SK-N-SH treated with all-trans-retinoic acid at 6 μM for 48 hours (cell line): Measurements from ENCODE around the gene DENR.

ENCODE experiments used
- ATAC-seq: fragments of 200-7000 bp; cut with Tn5 transposase; 3 replicates; pipeline ENCODE4 v1.9.1; 2020; ENCODE audit warnings: mild to moderate bottlenecking, moderate library complexity
- BACH2 ChIP-seq: fragments of 250-450 bp; sonication (Bioruptor Pico); IDR thresholded peaks from 2 replicates; pipeline ENCODE4 v1.9.0; 2021; ENCODE audit warnings: mild to moderate bottlenecking, borderline replicate concordance
- CREB5 ChIP-seq: fragments of 250-450 bp; sonication (Bioruptor Pico); IDR thresholded peaks from 2 replicates; pipeline ENCODE4 v1.5.1; 2020; ENCODE audit warnings: low read depth, mild to moderate bottlenecking, moderate library complexity
- CSDC2 ChIP-seq: fragments of 250-450 bp; sonication (Bioruptor Pico); IDR thresholded peaks from 2 replicates; pipeline ENCODE4 v1.5.0; 2020; ENCODE audit warnings: mild to moderate bottlenecking, moderate library complexity
- ESRRG ChIP-seq: fragments of 250-450 bp; sonication (Bioruptor Pico); IDR thresholded peaks from 2 replicates; pipeline ENCODE4 v1.6.1; 2021; ENCODE audit warnings: mild to moderate bottlenecking
- GLIS3 ChIP-seq: fragments of 250-450 bp; sonication (Bioruptor Pico); IDR thresholded peaks from 2 replicates; pipeline ENCODE4 v1.5.0; 2020; ENCODE audit warnings: mild to moderate bottlenecking, moderate library complexity
- ISL1 ChIP-seq: fragments of 250-450 bp; sonication (Bioruptor Pico); IDR thresholded peaks from 2 replicates; pipeline ENCODE4 v2.1.2; 2022; ENCODE audit warnings: mild to moderate bottlenecking, moderate library complexity
- OSR1 ChIP-seq: fragments of 250-450 bp; sonication (Bioruptor Pico); IDR thresholded peaks from 2 replicates; pipeline ENCODE4 v1.8.0; 2022; ENCODE audit warnings: moderate library complexity, mild to moderate bottlenecking, inconsistent platforms
- POU6F1 ChIP-seq: fragments of 250-450 bp; sonication (Bioruptor Pico); IDR thresholded peaks from 2 replicates; pipeline ENCODE4 v1.8.0; 2021; ENCODE audit warnings: low read depth, mild to moderate bottlenecking, moderate library complexity, borderline replicate concordance
- PPARA ChIP-seq: fragments of 250-450 bp; sonication (Bioruptor Pico); IDR thresholded peaks from 2 replicates; pipeline ENCODE4 v1.5.0; 2020; ENCODE audit warnings: mild to moderate bottlenecking, borderline replicate concordance
- RARB ChIP-seq: fragments of 250-450 bp; sonication (Bioruptor Pico); IDR thresholded peaks from 2 replicates; pipeline ENCODE4 v1.8.0; 2021; ENCODE audit warnings: mild to moderate bottlenecking, moderate library complexity
- SNAI2 ChIP-seq: fragments of 250-450 bp; sonication (Bioruptor Pico); IDR thresholded peaks from 2 replicates; pipeline ENCODE4 v1.5.0; 2020; ENCODE audit warnings: mild to moderate bottlenecking, moderate library complexity
- TCF4 ChIP-seq: fragments of 250-450 bp; sonication (Bioruptor Pico); IDR thresholded peaks from 2 replicates; pipeline ENCODE4 v1.8.0; 2021; ENCODE audit warnings: mild to moderate bottlenecking, moderate library complexity, borderline replicate concordance
- TSHZ2 ChIP-seq: fragments of 250-450 bp; sonication (Bioruptor Pico); IDR thresholded peaks from 2 replicates; pipeline ENCODE4 v1.5.0; 2020; ENCODE audit warnings: mild to moderate bottlenecking, moderate library complexity
- ZC3H10 ChIP-seq: fragments of 250-450 bp; sonication (Bioruptor Pico); IDR thresholded peaks from 2 replicates; pipeline ENCODE4 v1.5.1; 2021; ENCODE audit warnings: mild to moderate bottlenecking, moderate library complexity
- ZFP3 ChIP-seq: fragments of 250-450 bp; sonication (Bioruptor Pico); IDR thresholded peaks from 2 replicates; pipeline ENCODE4 v1.5.0; 2020; ENCODE audit warnings: mild to moderate bottlenecking, moderate library complexity
- ZFP30 ChIP-seq: fragments of 450-650 bp; formaldehyde crosslinking; IDR thresholded peaks from 2 replicates; pipeline ENCODE4 v1.5.0; 2022; ENCODE audit warnings: mild to moderate bottlenecking, moderate library complexity
- ZNF565 ChIP-seq: fragments of 450-650 bp; formaldehyde crosslinking; conservative IDR thresholded peaks from 2 replicates; pipeline ENCODE4 v1.5.0; 2020; ENCODE audit warnings: low read depth, mild to moderate bottlenecking, moderate library complexity
- ZNF70 ChIP-seq: fragments of 450-650 bp; formaldehyde crosslinking; IDR thresholded peaks from 2 replicates; pipeline ENCODE4 v1.5.0; 2020; ENCODE audit warnings: mild to moderate bottlenecking, moderate library complexity
- ZNF8 ChIP-seq: fragments of 450-650 bp; formaldehyde crosslinking; IDR thresholded peaks from 2 replicates; pipeline ENCODE4 v1.5.0; 2020; ENCODE audit warnings: mild to moderate bottlenecking, moderate library complexity
- TF ChIP-seq, protein P1 (sequence below): fragments of 250-450 bp; sonication (Bioruptor Pico); IDR thresholded peaks from 2 replicates; pipeline ENCODE4 v1.5.1; 2021; ENCODE audit warnings: mild to moderate bottlenecking, moderate library complexity
- TF ChIP-seq, protein P2 (sequence below): fragments of 250-450 bp; sonication (Bioruptor Pico); IDR thresholded peaks from 2 replicates; pipeline ENCODE4 v1.8.0; 2020; ENCODE audit warnings: mild to moderate bottlenecking, moderate library complexity, borderline replicate concordance

The DENR gene

DNA sequence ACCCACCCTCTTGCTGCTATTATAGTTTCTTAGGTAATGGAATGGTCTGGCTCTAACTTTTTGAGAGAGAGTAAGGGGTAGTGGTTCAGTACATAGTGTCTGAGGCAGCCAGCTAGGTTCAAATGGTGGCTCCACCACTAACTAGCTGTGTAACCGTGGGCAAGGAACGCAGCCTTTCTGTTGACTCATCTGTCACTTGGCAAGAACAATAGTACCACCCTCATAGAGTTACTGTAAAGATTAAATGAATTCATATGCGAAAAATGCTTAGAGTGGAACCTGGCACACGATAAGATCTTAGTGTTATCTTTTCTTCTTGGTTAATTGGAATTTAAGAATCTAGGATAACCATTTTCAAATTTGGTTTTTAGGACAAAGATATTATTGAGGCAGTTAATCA is 35.8 kb downstream of the DENR start:
- TF ChIP-seq ZFP3: no peak
- no peak for TF ChIP-seq ZC3H10 (CRISPR knock-in tag)
- peak; percentile 75 for ATAC-seq

DNA sequence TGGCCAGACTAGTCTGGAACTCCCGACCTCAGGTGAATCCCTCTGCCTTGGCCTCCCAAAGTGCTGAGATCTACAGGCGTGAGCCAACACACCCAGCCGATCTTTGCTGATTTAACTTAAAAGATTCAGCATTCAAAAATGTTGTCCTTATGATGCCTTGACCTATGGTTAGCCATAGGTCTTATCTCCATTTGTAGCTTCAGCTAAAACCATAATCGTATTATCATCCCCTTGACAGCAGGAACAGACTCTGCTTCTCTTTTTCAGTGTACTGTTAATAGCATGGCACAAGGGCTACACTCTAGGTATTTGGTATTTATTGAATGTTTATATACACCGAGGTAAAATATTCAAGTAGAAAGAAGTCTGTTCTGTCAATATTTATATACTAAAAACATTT is 37.0 kb downstream of the DENR start:
- ATAC-seq: no peak
- TF ChIP-seq ZFP30 (CRISPR knock-in tag) (no peak), ZNF8 (no peak), RARB (CRISPR knock-in tag) (no peak), PPARA (CRISPR knock-in tag) (no peak), ISL1 (CRISPR knock-in tag) (no peak), GLIS3 (CRISPR knock-in tag) (no peak), ZNF70 (no peak), ESRRG (CRISPR knock-in tag) (no peak), TCF4 (no peak), SNAI2 (CRISPR knock-in tag) (no peak), ZFP3 (no peak)
- TF ChIP-seq, protein P1, sequence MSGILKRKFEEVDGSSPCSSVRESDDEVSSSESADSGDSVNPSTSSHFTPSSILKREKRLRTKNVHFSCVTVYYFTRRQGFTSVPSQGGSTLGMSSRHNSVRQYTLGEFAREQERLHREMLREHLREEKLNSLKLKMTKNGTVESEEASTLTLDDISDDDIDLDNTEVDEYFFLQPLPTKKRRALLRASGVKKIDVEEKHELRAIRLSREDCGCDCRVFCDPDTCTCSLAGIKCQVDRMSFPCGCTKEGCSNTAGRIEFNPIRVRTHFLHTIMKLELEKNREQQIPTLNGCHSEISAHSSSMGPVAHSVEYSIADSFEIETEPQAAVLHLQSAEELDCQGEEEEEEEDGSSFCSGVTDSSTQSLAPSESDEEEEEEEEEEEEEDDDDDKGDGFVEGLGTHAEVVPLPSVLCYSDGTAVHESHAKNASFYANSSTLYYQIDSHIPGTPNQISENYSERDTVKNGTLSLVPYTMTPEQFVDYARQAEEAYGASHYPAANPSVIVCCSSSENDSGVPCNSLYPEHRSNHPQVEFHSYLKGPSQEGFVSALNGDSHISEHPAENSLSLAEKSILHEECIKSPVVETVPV (CRISPR knock-in tag): no peak

GRCh38 chr12:122790393-122791075 is 37.9 kb downstream of the DENR start:
- TF ChIP-seq POU6F1 (CRISPR knock-in tag) (no peak), PPARA (CRISPR knock-in tag) (no peak), ZC3H10 (CRISPR knock-in tag) (no peak), CSDC2 (no peak), ZNF8 (no peak), ESRRG (CRISPR knock-in tag) (no peak), TSHZ2 (CRISPR knock-in tag) (no peak), ZNF565 (CRISPR knock-in tag) (no peak), TCF4 (no peak), RARB (CRISPR knock-in tag) (no peak), SNAI2 (CRISPR knock-in tag) (no peak), OSR1 (no peak)
- TF ChIP-seq, protein P1 (CRISPR knock-in tag): no peak
- TF ChIP-seq, all 23 proteins: peak for 0
- ATAC-seq: no peak

- peak; percentile 88 for ATAC-seq
- no peak for TF ChIP-seq TSHZ2 (CRISPR knock-in tag)
- no peak for TF ChIP-seq PPARA (CRISPR knock-in tag)
- TF ChIP-seq, protein P2, sequence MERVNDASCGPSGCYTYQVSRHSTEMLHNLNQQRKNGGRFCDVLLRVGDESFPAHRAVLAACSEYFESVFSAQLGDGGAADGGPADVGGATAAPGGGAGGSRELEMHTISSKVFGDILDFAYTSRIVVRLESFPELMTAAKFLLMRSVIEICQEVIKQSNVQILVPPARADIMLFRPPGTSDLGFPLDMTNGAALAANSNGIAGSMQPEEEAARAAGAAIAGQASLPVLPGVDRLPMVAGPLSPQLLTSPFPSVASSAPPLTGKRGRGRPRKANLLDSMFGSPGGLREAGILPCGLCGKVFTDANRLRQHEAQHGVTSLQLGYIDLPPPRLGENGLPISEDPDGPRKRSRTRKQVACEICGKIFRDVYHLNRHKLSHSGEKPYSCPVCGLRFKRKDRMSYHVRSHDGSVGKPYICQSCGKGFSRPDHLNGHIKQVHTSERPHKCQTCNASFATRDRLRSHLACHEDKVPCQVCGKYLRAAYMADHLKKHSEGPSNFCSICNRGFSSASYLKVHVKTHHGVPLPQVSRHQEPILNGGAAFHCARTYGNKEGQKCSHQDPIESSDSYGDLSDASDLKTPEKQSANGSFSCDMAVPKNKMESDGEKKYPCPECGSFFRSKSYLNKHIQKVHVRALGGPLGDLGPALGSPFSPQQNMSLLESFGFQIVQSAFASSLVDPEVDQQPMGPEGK: no peak
- TF ChIP-seq SNAI2 (CRISPR knock-in tag): no peak
- TF ChIP-seq BACH2 (CRISPR knock-in tag): no peak
- TF ChIP-seq, protein P1 (CRISPR knock-in tag): no peak
- no peak for TF ChIP-seq CREB5 (CRISPR knock-in tag)
Measured at GRCh38 chr12:122793685-122794106, 41.1 kb downstream of the DENR start.
